ENCODE results near the gene COL20A1. TPM values are rescaled to one million over a fixed set of nuclear protein-coding genes. Genes with fewer than 3 reads are reported as not detected.

COL20A1 gene
- polyA plus RNA-seq, 3 donors = 0.26 to 1.0 (median 0.64) TPM

DNA sequence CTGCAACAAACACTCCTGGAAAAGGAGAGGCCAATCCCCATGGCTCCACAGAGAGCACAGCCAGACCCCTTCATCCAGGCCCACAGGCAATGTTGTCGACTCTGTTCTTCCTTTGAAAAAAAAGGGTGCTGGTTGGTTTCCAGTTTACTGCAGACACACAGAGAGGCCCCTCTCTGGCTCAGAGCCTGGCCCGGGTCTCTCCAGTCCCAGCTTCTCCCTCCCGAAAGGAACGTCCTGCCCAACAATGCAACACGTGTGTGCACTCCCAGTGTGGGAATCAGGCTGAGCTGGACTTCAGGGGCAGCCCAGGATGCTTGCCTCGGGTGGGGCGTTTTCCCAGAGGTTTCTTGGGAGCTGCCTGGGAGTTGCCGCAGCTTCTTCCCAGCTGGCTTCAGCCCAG, 34.2 kb upstream of the COL20A1 start:
- no peak for DNase-seq (ENCODE audit: extremely low read depth in 1 of 11, low read depth in 9 of 11, low spot score in 4 of 11)

GRCh38 chr20:63259734-63260460, 33.1 kb upstream of the COL20A1 start:
- DNase-seq (ENCODE audit: extremely low read depth in 1 of 11, low read depth in 9 of 11, low spot score in 4 of 11) = no peak

GRCh38 chr20:63260521-63260920, 32.5 kb upstream of the COL20A1 start:
- DNase-seq (ENCODE audit: extremely low read depth in 1 of 11, low read depth in 9 of 11, low spot score in 4 of 11) = no peak

DNA sequence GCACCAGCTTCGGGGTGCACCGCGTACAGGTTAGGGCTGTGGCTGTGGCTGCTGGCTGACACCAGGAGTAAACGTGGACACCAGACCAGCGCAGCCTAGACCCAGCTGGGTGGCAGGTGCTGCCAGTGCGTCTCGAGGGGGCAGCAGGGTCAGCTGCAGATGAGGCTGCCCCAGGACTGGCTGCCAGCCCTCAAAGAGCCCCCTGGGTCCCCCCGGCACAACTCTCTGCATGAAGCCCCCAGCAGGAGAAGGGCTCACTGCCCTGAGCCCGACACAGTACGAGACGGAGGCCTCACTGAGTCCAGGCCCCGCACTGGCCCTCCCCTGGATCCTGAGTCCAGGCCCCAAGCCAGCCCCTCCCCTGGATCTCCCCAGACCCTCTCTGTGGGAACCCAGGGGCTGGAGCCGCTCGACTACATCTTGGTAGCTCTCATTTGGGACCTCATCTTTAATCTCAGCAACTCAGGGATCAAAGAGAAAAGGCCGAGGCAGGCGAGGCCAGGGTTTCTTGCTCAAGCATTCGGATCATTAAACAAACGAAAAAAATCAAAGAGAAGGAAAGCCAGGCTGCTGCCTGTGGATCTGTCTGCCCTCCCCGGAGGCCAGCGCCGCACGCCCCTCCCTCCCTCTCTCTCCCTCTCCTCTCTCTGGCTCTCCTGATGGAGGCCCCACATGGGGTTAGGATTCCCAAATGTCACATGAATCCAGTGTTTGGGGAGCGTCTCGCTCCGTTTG, 31.8 kb upstream of the COL20A1 start:
- peak in 3 of 11 donors; percentile 72 to 76 (median 74) for DNase-seq (ENCODE audit: extremely low read depth in 1 of 11, low read depth in 9 of 11, low spot score in 4 of 11)

DNA sequence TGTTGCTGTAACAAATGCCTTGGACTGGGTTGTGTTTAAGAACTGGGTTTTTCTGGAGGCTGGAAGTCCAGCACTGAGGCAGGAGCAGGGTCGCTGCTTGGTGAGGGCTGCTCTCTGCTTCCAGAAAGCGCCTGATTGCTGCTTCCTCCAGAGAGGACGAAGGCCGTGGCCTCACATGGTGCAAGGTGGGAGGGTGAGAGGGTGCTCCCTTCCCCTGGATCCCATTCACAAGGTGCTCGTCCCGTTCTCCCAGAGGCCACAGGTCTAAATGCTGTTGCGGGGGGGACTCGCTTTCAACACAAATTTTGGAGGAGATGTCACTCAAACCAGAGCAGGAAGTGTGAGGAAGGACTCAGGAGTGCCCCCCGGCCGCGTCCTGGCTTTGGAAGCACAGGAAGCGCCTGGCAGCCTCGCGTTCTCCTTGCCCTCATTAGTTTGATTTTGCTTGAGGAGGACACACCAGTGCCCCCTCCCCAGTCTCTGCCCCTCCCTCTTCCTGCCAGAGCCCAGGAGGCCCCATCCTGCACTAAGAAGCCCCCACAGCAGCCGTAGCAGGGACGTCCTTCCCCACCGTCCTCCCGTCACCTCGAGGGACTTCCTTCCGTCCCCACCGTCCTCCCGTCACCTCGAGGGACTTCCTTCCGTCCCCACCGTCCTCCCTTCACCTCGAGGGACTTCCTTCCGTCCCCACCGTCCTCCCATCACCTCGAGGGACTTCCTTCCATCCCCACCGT, 31.0 kb upstream of the COL20A1 start:
- no peak for DNase-seq (ENCODE audit: extremely low read depth in 1 of 11, low read depth in 9 of 11, low spot score in 4 of 11)

DNA sequence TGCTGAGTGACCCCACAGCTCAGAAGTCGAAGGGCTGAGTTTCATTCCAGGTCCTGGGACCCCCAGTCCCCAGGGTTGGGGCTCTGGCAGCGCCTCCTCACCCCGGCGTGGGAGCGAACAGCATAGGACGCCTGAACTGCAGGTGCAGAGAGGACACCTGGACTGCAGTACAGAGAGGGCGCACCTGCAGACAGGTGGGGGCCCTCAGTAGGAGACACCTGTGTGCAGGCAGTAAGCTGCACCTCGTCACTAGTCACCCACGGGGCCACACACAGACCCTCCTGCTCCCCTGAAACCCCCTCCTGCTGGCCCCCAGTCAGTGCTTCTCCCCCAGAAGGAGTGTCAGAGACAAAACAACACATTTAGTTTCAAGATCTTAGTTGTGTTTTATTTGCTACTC, 30.1 kb upstream of the COL20A1 start:
- DNase-seq (ENCODE audit: extremely low read depth in 1 of 11, low read depth in 9 of 11, low spot score in 4 of 11) = no peak

GRCh38 chr20:63264000-63264399, 29.0 kb upstream of the COL20A1 start:
- DNase-seq (ENCODE audit: extremely low read depth in 1 of 11, low read depth in 9 of 11, low spot score in 4 of 11) = no peak

DNA sequence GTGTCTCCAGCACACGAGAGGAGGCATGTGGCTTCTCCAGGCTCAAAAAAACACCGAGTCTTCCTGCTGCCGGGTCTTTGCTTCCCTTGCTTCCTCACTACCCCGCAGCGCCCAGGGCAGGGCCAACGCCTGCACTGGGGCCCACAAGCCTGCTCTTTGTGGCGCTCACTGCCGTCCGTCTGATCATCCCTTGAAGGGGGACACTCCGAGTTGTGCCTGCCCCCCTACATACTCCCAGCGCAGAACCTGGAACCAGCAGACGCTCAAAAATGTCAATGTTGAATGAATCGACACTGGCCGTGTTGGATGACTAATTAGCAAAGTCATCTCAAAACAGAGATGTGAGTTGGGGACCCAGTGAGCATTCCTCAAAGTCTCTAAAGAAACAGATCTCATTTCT, 28.5 kb upstream of the COL20A1 start:
- peak in 1 of 11 donors; percentile 47 for DNase-seq (ENCODE audit: extremely low read depth in 1 of 11, low read depth in 9 of 11, low spot score in 4 of 11)

DNA sequence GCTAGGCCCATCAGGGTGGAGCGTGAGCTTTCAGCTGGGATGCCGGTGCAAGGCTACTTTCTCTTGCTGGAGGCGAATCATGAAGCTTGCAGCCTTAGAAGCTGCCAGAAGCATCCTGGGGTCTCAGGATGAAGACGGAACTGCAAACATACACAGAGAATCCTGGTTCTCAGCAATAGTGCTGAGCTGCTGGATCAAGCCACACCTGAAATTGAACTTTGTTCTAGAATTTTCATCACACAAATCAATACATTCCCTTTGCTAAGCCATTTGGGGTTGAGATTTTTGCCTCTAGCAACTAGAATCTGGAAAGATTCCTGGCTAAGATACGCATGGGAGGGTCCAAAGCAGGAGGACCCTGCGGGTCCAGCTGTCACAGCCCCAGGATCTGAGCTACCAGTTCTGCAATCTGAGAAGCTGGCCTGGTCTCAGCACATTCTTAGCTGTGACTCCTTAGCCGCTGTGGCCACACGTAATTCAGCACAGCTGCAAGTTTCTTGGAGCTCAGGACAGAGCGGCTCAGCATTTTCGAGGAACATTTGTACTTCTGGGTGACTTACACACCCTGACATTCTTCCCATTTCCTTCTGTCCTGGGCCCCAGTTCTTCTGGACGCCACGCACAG, 27.0 kb upstream of the COL20A1 start:
- DNase-seq (ENCODE audit: extremely low read depth in 1 of 11, low read depth in 9 of 11, low spot score in 4 of 11) = peak in 1 of 11 donors; percentile 54

DNA sequence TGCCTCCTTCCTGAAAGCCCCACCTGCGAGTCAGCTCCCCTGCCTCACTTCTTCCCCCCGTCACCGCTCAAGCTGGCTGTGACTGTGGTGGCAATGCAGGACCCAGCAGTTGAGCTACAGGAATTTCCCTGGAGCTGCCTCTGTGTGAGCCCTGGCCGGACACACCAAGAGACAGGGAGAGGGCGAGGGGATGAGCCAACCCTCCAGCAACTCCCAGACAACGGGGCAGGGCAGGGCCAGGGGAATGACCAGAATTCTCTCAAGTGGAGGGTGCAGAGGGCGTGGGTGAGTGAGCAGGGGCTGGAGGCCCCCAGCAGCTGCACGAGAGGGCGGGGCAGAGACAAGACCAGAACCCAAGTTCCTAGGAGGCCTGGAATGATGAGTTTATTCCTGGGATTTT, 25.3 kb upstream of the COL20A1 start:
- DNase-seq (ENCODE audit: extremely low read depth in 1 of 11, low read depth in 9 of 11, low spot score in 4 of 11) = no peak

DNA sequence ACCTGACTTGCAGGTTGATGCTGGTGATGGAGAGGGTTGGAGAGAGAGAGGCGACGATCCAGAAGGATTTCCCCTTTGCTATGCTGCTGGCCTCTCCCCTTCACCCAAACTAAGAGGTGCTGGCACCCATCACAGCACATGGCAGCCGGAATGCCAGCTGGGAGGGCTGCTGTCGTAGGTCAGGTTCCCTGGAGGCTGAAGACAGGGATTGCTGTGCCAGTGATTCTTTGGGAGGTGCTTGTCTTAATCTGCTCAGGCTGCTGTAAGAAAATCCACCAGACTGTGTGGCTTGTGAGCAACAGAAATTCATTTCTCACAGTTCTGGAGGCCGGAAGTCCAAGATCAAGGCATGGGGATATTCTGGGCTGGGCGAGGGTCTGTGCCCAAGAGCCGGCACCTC, 24.7 kb upstream of the COL20A1 start:
- no peak for DNase-seq (ENCODE audit: extremely low read depth in 1 of 11, low read depth in 9 of 11, low spot score in 4 of 11)

DNA sequence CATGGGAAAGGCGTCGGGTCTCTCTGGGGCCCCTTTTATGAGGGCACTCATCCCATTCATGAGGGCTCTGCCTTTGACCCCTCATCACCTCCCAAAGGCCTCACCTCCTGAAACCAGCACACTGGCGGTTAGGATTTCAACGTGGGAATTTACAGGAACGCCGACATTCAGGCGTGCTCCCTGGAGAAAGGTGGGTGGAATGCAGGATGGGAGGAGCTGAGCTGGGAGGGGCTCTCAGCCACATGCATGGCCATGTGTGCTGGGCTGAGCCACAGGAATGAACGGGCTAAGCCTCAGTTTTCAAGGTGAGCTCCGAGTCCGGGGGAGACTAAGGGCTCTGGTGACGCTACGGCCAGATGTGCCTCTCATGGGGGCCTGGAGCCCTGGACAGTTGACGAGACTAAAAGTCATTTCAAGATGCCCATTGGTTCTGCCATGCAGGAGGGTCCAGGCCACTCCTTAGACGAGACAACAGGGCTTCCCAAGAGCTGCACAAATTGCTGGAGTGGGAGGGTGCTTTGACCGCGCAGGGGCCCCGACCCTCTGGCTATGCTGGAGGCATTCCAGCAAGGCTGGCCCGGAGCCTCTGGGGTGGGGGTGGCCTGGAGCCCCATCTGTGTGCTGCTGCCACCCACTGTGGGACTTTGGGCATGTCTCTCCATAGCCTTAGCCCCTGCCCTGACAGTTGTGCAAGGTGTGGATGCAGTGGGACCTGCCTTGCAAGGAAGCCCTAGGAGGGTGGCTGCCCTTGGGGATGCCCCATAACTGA, 24.1 kb upstream of the COL20A1 start:
- no peak for DNase-seq (ENCODE audit: extremely low read depth in 1 of 11, low read depth in 9 of 11, low spot score in 4 of 11)

DNA sequence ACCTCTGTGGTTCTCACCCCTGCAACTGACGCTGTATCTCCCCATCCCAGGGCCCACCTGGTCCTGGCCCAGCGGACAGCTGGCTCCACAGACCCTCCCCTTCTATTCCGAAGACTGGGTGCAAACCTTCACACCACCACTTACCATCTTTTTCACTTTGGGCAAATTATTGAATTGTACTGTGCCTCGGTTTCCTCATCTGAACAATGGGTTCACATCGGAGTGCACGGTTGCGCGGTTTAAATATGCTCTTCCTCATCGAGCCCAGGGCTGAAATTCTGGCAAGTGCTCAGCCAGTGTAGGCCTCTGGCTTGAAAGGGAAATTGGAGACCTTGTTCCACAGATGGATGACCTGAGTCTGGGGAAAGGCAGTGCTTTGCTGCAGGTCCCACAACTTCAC, 23.3 kb upstream of the COL20A1 start:
- no peak for DNase-seq (ENCODE audit: extremely low read depth in 1 of 11, low read depth in 9 of 11, low spot score in 4 of 11)

GRCh38 chr20:63270606-63271325, 22.2 kb upstream of the COL20A1 start:
- no peak for DNase-seq (ENCODE audit: extremely low read depth in 1 of 11, low read depth in 9 of 11, low spot score in 4 of 11)

GRCh38 chr20:63272105-63273058, 20.6 kb upstream of the COL20A1 start, which contains the start of gene ARFGAP1:
Gene ARFGAP1 (plus strand): TSS chr20:63272813. CDS start chr20:63275581, 2,768 bp downstream.
- peak; percentile 74 to 93 (median 90) for DNase-seq (ENCODE audit: extremely low read depth in 1 of 11, low read depth in 9 of 11, low spot score in 4 of 11)

GRCh38 chr20:63273059-63273579, 19.9 kb upstream of the COL20A1 start:
- no peak for DNase-seq (ENCODE audit: extremely low read depth in 1 of 11, low read depth in 9 of 11, low spot score in 4 of 11)

All from renal cortex interstitium (tissue), 11 donors.